ENCODE results near the gene GCLM.

The GCLM gene

GRCh38 chr1:93842750-93843500 lies 66.3 kb downstream of the GCLM start:
- H2AFZ ChIP-seq: no peak overlapping the region
- no peaks in the 10 kb centered on the region for H3K4me1 ChIP-seq

GRCh38 chr1:93841771-93842170 lies 67.5 kb downstream of the GCLM start:
- Histone ChIP-seq H3K36me3 (ENCODE audit: control insufficient read depth, insufficient read depth, low read length) (no peaks in the 10 kb centered on the region), H2AFZ (no peak overlapping the region), H3K4me3 (ENCODE audit: low read depth, low read length) (no peak overlapping the region), H3K27me3 (ENCODE audit: control insufficient read depth, insufficient read depth, low read length) (no peaks in the 10 kb centered on the region), H3K9me3 (ENCODE audit: control insufficient read depth, low read length) (no peaks in the 10 kb centered on the region), H3K79me2 (no peaks in the 10 kb centered on the region), H3K4me1 (no peaks in the 10 kb centered on the region), H3K27ac (no peak overlapping the region), H3K9ac (no peak overlapping the region), H3K4me2 (ENCODE audit: low read length) (no peak overlapping the region)
- no peak for TF ChIP-seq CTCF (IDR thresholded peaks at IDR 0.05)

More at GRCh38 chr1:93842750-93843500, 66.3 kb downstream of the GCLM start:
- no peaks in the 10 kb centered on the region for H3K27me3 ChIP-seq (ENCODE audit: control insufficient read depth, insufficient read depth, low read length)
- no peaks in the 10 kb centered on the region for H3K36me3 ChIP-seq (ENCODE audit: control insufficient read depth, insufficient read depth, low read length)
- H3K4me2 ChIP-seq (ENCODE audit: low read length): no peak overlapping the region
- no peak overlapping the region for H3K4me3 ChIP-seq (ENCODE audit: low read depth, low read length)
- H3K9me3 ChIP-seq (ENCODE audit: control insufficient read depth, low read length): no peaks in the 10 kb centered on the region
- H3K27ac ChIP-seq: no peak overlapping the region
- TF ChIP-seq CTCF (IDR thresholded peaks at IDR 0.05): no peak
- no peak overlapping the region for H3K9ac ChIP-seq
- no peaks in the 10 kb centered on the region for H3K79me2 ChIP-seq

GRCh38 chr1:93840956-93841482 lies 68.2 kb downstream of the GCLM start:
- Histone ChIP-seq H3K9ac (no peak overlapping the region), H3K4me2 (ENCODE audit: low read length) (no peak overlapping the region), H3K36me3 (ENCODE audit: control insufficient read depth, insufficient read depth, low read length) (no peaks in the 10 kb centered on the region), H2AFZ (no peak overlapping the region), H3K4me1 (no peaks in the 10 kb centered on the region), H3K4me3 (ENCODE audit: low read depth, low read length) (no peak overlapping the region), H3K9me3 (ENCODE audit: control insufficient read depth, low read length) (no peaks in the 10 kb centered on the region), H3K27me3 (ENCODE audit: control insufficient read depth, insufficient read depth, low read length) (no peaks in the 10 kb centered on the region), H3K79me2 (no peaks in the 10 kb centered on the region), H3K27ac (no peak overlapping the region)
- no peak for TF ChIP-seq CTCF (IDR thresholded peaks at IDR 0.05)

- Histone ChIP-seq H3K4me1 (no peaks in the 10 kb centered on the region), H3K27ac (no peak overlapping the region), H3K4me3 (ENCODE audit: low read depth, low read length) (no peak overlapping the region), H3K9me3 (ENCODE audit: control insufficient read depth, low read length) (no peaks in the 10 kb centered on the region), H2AFZ (no peak overlapping the region), H3K79me2 (no peaks in the 10 kb centered on the region), H3K4me2 (ENCODE audit: low read length) (no peak overlapping the region), H3K27me3 (ENCODE audit: control insufficient read depth, insufficient read depth, low read length) (no peaks in the 10 kb centered on the region), H3K36me3 (ENCODE audit: control insufficient read depth, insufficient read depth, low read length) (no peaks in the 10 kb centered on the region), H3K9ac (no peak overlapping the region)
- TF ChIP-seq CTCF (IDR thresholded peaks at IDR 0.05): no peak
Measured at GRCh38 chr1:93839753-93840152, 69.5 kb downstream of the GCLM start.

- Histone ChIP-seq H3K4me1 (no peaks in the 10 kb centered on the region), H3K27ac (no peak overlapping the region), H3K79me2 (no peaks in the 10 kb centered on the region), H2AFZ (no peak overlapping the region), H3K4me2 (ENCODE audit: low read length) (no peak overlapping the region), H3K36me3 (ENCODE audit: control insufficient read depth, insufficient read depth, low read length) (no peaks in the 10 kb centered on the region), H3K9ac (no peak overlapping the region), H3K4me3 (ENCODE audit: low read depth, low read length) (no peak overlapping the region), H3K9me3 (ENCODE audit: control insufficient read depth, low read length) (no peaks in the 10 kb centered on the region), H3K27me3 (ENCODE audit: control insufficient read depth, insufficient read depth, low read length) (no peaks in the 10 kb centered on the region)
- no peak for TF ChIP-seq CTCF (IDR thresholded peaks at IDR 0.05)
Measured at GRCh38 chr1:93839307-93839706, 69.9 kb downstream of the GCLM start.

Data from parathyroid adenoma (tissue), 2 donors.